Coronary artery (tissue), 2 donors: ENCODE results near the gene RIMKLB.
A peak's percentile ranks its signal among the peaks of the same experiment; 100 is the strongest.

Experiments
- DNase-seq: peaks from one replicate; pipeline ENCODE4 v3.0.0-alpha.2; 2017; ENCODE audit warnings: low spot score
- H3K27ac ChIP-seq, 2 donors: fragments of 200-600 bp; sonication (generic); one replicate each; pipeline ENCODE4 v1.5.1; 2016 to 2019
- H3K4me3 ChIP-seq: fragments of 200-600 bp; sonication (generic); 2 replicates; pipeline ENCODE4 v1.5.1; 2016; ENCODE audit warnings: mild to moderate bottlenecking, moderate library complexity
- CTCF ChIP-seq: fragments of 200-600 bp; sonication (generic); IDR thresholded peaks from one replicate; pipeline ENCODE4 v1.5.1; 2019; ENCODE audit warnings: antibody characterized with exemption

The RIMKLB gene

GRCh38 chr12:8773461-8773860 is 75.7 kb downstream of the RIMKLB start:
- no peak for DNase-seq

GRCh38 chr12:8779281-8779680 is 81.5 kb downstream of the RIMKLB start:
- DNase-seq = no peak
- H3K4me3 ChIP-seq = no peak overlapping the region
- peak overlapping the region in 1 of 2 donors; percentile 72 for H3K27ac ChIP-seq
- no peak for TF ChIP-seq CTCF

More at GRCh38 chr12:8773461-8773860, 75.7 kb downstream of the RIMKLB start:
- peak overlapping the region; percentile 23 for H3K4me3 ChIP-seq
- TF ChIP-seq CTCF = no peak
- H3K27ac ChIP-seq = peak overlapping the region in 1 of 2 donors; percentile 39

- peak overlapping the region in 1 of 2 donors; percentile 72 for H3K27ac ChIP-seq
- H3K4me3 ChIP-seq = no peak overlapping the region
- no peak for TF ChIP-seq CTCF
- DNase-seq = no peak
Measured at GRCh38 chr12:8779862-8780261, 82.1 kb downstream of the RIMKLB start.

GRCh38 chr12:8780389-8780788 is 82.6 kb downstream of the RIMKLB start:
- no peak overlapping the region for H3K27ac ChIP-seq

GRCh38 chr12:8781381-8782127 is 83.8 kb downstream of the RIMKLB start:
- no peak overlapping the region for H3K4me3 ChIP-seq
- TF ChIP-seq CTCF = no peak
- no peak for DNase-seq
- H3K27ac ChIP-seq = no peak overlapping the region

More at GRCh38 chr12:8780389-8780788, 82.6 kb downstream of the RIMKLB start:
- TF ChIP-seq CTCF = no peak
- no peak for DNase-seq
- no peak overlapping the region for H3K4me3 ChIP-seq

GRCh38 chr12:8784290-8784888 is 86.6 kb downstream of the RIMKLB start:
- no peak for DNase-seq
- H3K27ac ChIP-seq = no peak overlapping the region

More at GRCh38 chr12:8784290-8784888, 86.6 kb downstream of the RIMKLB start:
- TF ChIP-seq CTCF = no peak
- no peak overlapping the region for H3K4me3 ChIP-seq
